ENCODE results near the gene TAGLN2.

GRCh38 chr1:159908031-159908940 is 17.0 kb downstream of the TAGLN2 start:
- TF ChIP-seq TAF1 (IDR thresholded peaks at IDR 0.05; ENCODE audit: low read depth, low read length): no peak
- no peak for TF ChIP-seq SPI1 (IDR thresholded peaks at IDR 0.05; ENCODE audit: low read depth, low read length)

All from GM12891 (cell line).